HepG2 (cell line): ENCODE results near the gene CHMP4B. TPM values are rescaled to one million over a fixed set of nuclear protein-coding genes. Genes with fewer than 3 reads are reported as not detected.

Source experiments
- ASH2L ChIP-seq: fragments of 300-600, 200-600 bp; sonication (generic); IDR thresholded peaks from 2 replicates; pipeline ENCODE4 v1.7.0; 2017; ENCODE audit warnings: low read depth, mild to moderate bottlenecking, moderate library complexity, mixed read lengths, low read length; ENCODE audit not compliant: insufficient read length
- ELF3 ChIP-seq: IDR thresholded peaks from 2 replicates; pipeline ENCODE4 v1.6.1; 2016; ENCODE audit warnings: missing genetic modification reagents, missing compliant biosample characterization
- EZH2 ChIP-seq: conservative IDR thresholded peaks from 2 replicates; pipeline ENCODE4 v1.6.1; 2012; ENCODE audit warnings: mild to moderate bottlenecking, low read depth, low read length, moderate library complexity
- GTF3A ChIP-seq: sonication (generic); formaldehyde crosslinking; conservative IDR thresholded peaks from 2 replicates; pipeline ENCODE4 v1.4.0; 2020; ENCODE audit warnings: mild to moderate bottlenecking, missing genetic modification reagents
- HBP1 ChIP-seq: IDR thresholded peaks from 2 replicates; pipeline ENCODE4 v1.6.1; 2016; ENCODE audit warnings: low read depth, control low read depth
- KDM6A ChIP-seq: IDR thresholded peaks from 2 replicates; pipeline ENCODE4 v1.6.1; 2016; ENCODE audit warnings: low read depth
- KLF12 ChIP-seq: sonication (generic); formaldehyde crosslinking; IDR thresholded peaks from 2 replicates; pipeline ENCODE4 v1.4.0; 2020; ENCODE audit warnings: missing genetic modification reagents, borderline replicate concordance
- MIER3 ChIP-seq: IDR thresholded peaks from 2 replicates; pipeline ENCODE4 v1.6.1; 2016; ENCODE audit warnings: missing compliant biosample characterization, borderline replicate concordance
- SIN3B ChIP-seq: fragments of 150-350 bp; IDR thresholded peaks from 2 replicates; pipeline ENCODE4 v1.6.1; 2014; ENCODE audit warnings: low read length
- SP2 ChIP-seq: sonication (generic); formaldehyde crosslinking; IDR thresholded peaks from 2 replicates; pipeline ENCODE4 v1.5.1; 2020; ENCODE audit warnings: mild to moderate bottlenecking, missing genetic modification reagents
- TCF7L2 ChIP-seq: IDR thresholded peaks from 2 replicates; pipeline ENCODE4 v1.6.1; 2011; ENCODE audit warnings: mild to moderate bottlenecking, low read depth, low read length, moderate library complexity
- TEF ChIP-seq: sonication (generic); formaldehyde crosslinking; IDR thresholded peaks from 2 replicates; pipeline ENCODE4 v1.5.0; 2020; ENCODE audit warnings: missing genetic modification reagents
- ZBTB1 ChIP-seq: sonication (generic); formaldehyde crosslinking; IDR thresholded peaks from 2 replicates; pipeline ENCODE4 v1.4.0; 2020; ENCODE audit warnings: missing genetic modification reagents, borderline replicate concordance
- ZNF230 ChIP-seq: sonication (generic); formaldehyde crosslinking; IDR thresholded peaks from 2 replicates; pipeline ENCODE4 v1.4.0; 2020; ENCODE audit warnings: mild to moderate bottlenecking, missing genetic modification reagents
- ZNF264 ChIP-seq: sonication (generic); formaldehyde crosslinking; IDR thresholded peaks from 2 replicates; pipeline ENCODE4 v1.4.0; 2020; ENCODE audit warnings: missing genetic modification reagents
- ZNF362 ChIP-seq: sonication (generic); formaldehyde crosslinking; IDR thresholded peaks from 2 replicates; pipeline ENCODE4 v1.4.0; 2020; ENCODE audit warnings: missing genetic modification reagents, mild to moderate bottlenecking, borderline replicate concordance
- ZNF740 ChIP-seq: sonication (generic); formaldehyde crosslinking; IDR thresholded peaks from 2 replicates; pipeline ENCODE4 v1.4.0; 2020; ENCODE audit warnings: missing genetic modification reagents
- ZNF773 ChIP-seq: sonication (generic); formaldehyde crosslinking; IDR thresholded peaks from 2 replicates; pipeline ENCODE4 v1.4.0; 2020; ENCODE audit warnings: missing genetic modification reagents, borderline replicate concordance
- ZNF790 ChIP-seq: sonication (generic); formaldehyde crosslinking; IDR thresholded peaks from 2 replicates; pipeline ENCODE4 v1.8.0; 2022; ENCODE audit warnings: missing genetic modification reagents, mild to moderate bottlenecking, borderline replicate concordance
- polyA plus RNA-seq, 8 experiments: library from polyadenylated mRNA; depleted of rRNA in 3 of 8; stranded (reverse) in 7 of 8; unstranded in 1 of 8; fragments of >200 nt; fragmentation: Illumina TruSeq in 4 of 8; extraction: Trizol in 4 of 8; gene quantifications; 2 replicates each; pipeline versions ENCODE4 v1.2.1 to v1.2.3, GENCODE V29; 2011 to 2016; ENCODE audit warnings: low read depth in 4 of 8, missing spikeins in 1 of 8, mixed read lengths in 1 of 8; ENCODE audit not compliant: insufficient read depth in 1 of 8
- total RNA-seq, 5 experiments: library from RNA; depleted of rRNA; stranded (reverse); fragments of >200 nt; fragmentation: Illumina TruSeq; extraction: Trizol; gene quantifications; 2 replicates each; pipeline ENCODE4 v1.2.3, GENCODE V29; 2016; ENCODE audit warnings: low read depth in 1 of 5
- TF ChIP-seq, protein P1 (sequence below): sonication (generic); formaldehyde crosslinking; IDR thresholded peaks from 2 replicates; pipeline ENCODE4 v1.4.0; 2020; ENCODE audit warnings: missing genetic modification reagents, borderline replicate concordance
- TF ChIP-seq, protein P2 (sequence below): IDR thresholded peaks from 2 replicates; pipeline ENCODE4 v1.6.1; 2018; ENCODE audit warnings: missing genetic modification reagents, mild to moderate bottlenecking, missing compliant biosample characterization

CHMP4B gene
- total and polyA plus RNA-seq, 2 of the 13 experiments (the other 11 are each of a cell fraction or from before 2014, with no cell fraction given): 40.1 to 45.6 TPM

DNA sequence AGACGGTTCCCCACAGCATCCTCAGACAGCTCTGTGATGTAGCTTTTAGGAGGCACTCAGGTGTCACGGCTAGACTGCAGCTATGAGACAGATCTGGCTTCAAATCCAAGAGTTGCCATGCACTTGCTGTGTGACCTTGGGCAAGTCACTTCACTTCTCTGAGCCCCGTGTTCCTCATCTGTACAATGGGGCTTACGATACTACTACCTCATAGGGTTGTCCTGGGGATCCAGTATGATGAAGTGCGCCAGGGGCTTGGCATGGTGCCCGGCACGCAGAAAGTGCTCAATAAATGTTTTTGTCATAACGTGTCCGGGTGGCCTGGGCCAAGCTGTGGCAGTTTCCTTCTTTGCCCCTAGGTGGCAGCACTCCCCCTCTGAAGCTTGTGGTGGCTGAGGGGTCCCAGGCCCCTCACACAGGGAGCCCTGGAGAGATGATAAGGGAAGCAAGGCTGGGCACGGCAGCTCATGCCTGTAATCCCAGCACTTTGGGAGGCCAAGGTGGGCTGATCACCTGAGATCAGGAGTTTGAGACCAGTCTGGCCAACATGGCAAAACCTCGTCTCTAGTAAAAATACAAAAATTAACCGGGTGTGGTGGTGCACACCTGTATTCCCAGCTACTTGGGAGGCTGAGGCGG, 19.1 kb upstream of the CHMP4B start (continued):
- 0 out of 2 replicates have a peak, but pooled peaks have one; percentile 36 for TF ChIP-seq ELF3 (CRISPR knock-in tag)
- TF ChIP-seq MIER3 (CRISPR knock-in tag): 0 out of 2 replicates have a peak, but pooled peaks have one; percentile 18
- no peak for TF ChIP-seq KLF12 (CRISPR knock-in tag)
- TF ChIP-seq ZNF230: no peak
- no peak for TF ChIP-seq ZNF362
- TF ChIP-seq, protein P1, sequence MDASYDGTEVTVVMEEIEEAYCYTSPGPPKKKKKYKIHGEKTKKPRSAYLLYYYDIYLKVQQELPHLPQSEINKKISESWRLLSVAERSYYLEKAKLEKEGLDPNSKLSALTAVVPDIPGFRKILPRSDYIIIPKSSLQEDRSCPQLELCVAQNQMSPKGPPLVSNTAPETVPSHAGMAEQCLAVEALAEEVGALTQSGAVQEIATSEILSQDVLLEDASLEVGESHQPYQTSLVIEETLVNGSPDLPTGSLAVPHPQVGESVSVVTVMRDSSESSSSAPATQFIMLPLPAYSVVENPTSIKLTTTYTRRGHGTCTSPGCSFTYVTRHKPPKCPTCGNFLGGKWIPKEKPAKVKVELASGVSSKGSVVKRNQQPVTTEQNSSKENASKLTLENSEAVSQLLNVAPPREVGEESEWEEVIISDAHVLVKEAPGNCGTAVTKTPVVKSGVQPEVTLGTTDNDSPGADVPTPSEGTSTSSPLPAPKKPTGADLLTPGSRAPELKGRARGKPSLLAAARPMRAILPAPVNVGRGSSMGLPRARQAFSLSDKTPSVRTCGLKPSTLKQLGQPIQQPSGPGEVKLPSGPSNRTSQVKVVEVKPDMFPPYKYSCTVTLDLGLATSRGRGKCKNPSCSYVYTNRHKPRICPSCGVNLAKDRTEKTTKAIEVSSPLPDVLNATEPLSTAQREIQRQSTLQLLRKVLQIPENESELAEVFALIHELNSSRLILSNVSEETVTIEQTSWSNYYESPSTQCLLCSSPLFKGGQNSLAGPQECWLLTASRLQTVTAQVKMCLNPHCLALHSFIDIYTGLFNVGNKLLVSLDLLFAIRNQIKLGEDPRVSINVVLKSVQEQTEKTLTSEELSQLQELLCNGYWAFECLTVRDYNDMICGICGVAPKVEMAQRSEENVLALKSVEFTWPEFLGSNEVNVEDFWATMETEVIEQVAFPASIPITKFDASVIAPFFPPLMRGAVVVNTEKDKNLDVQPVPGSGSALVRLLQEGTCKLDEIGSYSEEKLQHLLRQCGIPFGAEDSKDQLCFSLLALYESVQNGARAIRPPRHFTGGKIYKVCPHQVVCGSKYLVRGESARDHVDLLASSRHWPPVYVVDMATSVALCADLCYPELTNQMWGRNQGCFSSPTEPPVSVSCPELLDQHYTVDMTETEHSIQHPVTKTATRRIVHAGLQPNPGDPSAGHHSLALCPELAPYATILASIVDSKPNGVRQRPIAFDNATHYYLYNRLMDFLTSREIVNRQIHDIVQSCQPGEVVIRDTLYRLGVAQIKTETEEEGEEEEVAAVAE (CRISPR knock-in tag): no peak
- no peak for TF ChIP-seq ZNF264 (CRISPR knock-in tag)
- no peak for TF ChIP-seq SIN3B
- TF ChIP-seq ZNF790: no peak
- TF ChIP-seq, protein P2, sequence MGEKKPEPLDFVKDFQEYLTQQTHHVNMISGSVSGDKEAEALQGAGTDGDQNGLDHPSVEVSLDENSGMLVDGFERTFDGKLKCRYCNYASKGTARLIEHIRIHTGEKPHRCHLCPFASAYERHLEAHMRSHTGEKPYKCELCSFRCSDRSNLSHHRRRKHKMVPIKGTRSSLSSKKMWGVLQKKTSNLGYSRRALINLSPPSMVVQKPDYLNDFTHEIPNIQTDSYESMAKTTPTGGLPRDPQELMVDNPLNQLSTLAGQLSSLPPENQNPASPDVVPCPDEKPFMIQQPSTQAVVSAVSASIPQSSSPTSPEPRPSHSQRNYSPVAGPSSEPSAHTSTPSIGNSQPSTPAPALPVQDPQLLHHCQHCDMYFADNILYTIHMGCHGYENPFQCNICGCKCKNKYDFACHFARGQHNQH (CRISPR knock-in tag): peak; percentile 65; the same call in 1 of the 2 replicates
- TF ChIP-seq ZBTB1: no peak
- no peak for TF ChIP-seq HBP1 (CRISPR knock-in tag)
- no peak for TF ChIP-seq EZH2
- TF ChIP-seq TCF7L2: no peak
- no peak for TF ChIP-seq ASH2L
- TF ChIP-seq ZNF740 (CRISPR knock-in tag): no peak
- no peak; the same call in 1 of the 2 replicates for TF ChIP-seq SP2
- TF ChIP-seq ZNF773 (CRISPR knock-in tag): no peak
- no peak; the same call in 1 of the 2 replicates for TF ChIP-seq GTF3A (CRISPR knock-in tag)
- TF ChIP-seq TEF: no peak
- no peak for TF ChIP-seq KDM6A (CRISPR knock-in tag)
